B cell (primary cell): ENCODE measurements around the gene GPNMB. TPM values are rescaled to one million over a fixed set of nuclear protein-coding genes. Genes with fewer than 3 reads are reported as not detected.

ENCODE experiments used
- ATAC-seq: fragments of 200-7000 bp; cut with Tn5 transposase; one replicate; pipeline ENCODE4 v1.10.0; 2021; ENCODE audit warnings: low read depth, mild to moderate bottlenecking, moderate number of reproducible peaks, moderate library complexity
- CTCF ChIA-PET: fragments of 350-600 bp; sonication (Branson Sonifier 250); formaldehyde crosslinking; loops from one replicate; lab custom pipeline; 2021; ENCODE audit warnings: antibody characterized with exemption, inconsistent platforms; lab: Charles Lee
- POLR2A ChIA-PET: fragments of 350-600 bp; sonication (Branson Sonifier 250); formaldehyde crosslinking; loops from one replicate; lab custom pipeline; 2021; ENCODE audit warnings: antibody characterized with exemption; lab: Charles Lee
- DNase-seq: peaks from one replicate; pipeline ENCODE4 v3.0.0; 2013
- H2AFZ ChIP-seq: 2 replicates; pipeline ENCODE4 v1.6.1; 2012; ENCODE audit warnings: mild to moderate bottlenecking, low read depth, low read length; ENCODE audit not compliant: insufficient read depth, poor library complexity, severe bottlenecking
- H3K27ac ChIP-seq, 2 donors: 1 replicate in 1 of 2; 2 replicates in 1 of 2; pipeline ENCODE4 v1.5.1; 2012 to 2013; ENCODE audit warnings: low read length in 2 of 2, mild to moderate bottlenecking in 2 of 2, moderate library complexity in 1 of 2
- H3K27me3 ChIP-seq, 4 experiments: fragments of 200-600 bp in 1 of 4; sonication (generic) in 1 of 4; replicated peaks in 1 of 4; 1 replicate in 2 of 4; 2 replicates in 2 of 4; pipeline versions ENCODE4 v1.6.1 to v1.7.0; 2013 to 2016; ENCODE audit warnings: low read length in 3 of 4, mild to moderate bottlenecking in 2 of 4, mixed read lengths in 1 of 4, moderate library complexity in 1 of 4; ENCODE audit not compliant: insufficient read depth in 4 of 4, control insufficient read depth in 3 of 4; ENCODE audit errors: control extremely low read depth in 1 of 4
- H3K36me3 ChIP-seq, 2 experiments: replicated peaks in 1 of 2; 1 replicate in 1 of 2; 2 replicates in 1 of 2; pipeline versions ENCODE4 v1.6.1 to v1.7.1; 2013; ENCODE audit warnings: low read length in 1 of 2; ENCODE audit not compliant: insufficient read depth in 2 of 2, control insufficient read depth in 1 of 2; ENCODE audit errors: control extremely low read depth in 1 of 2, extremely low read depth in 1 of 2
- H3K4me1 ChIP-seq, 2 donors: fragments of 200-600 bp in 1 of 2; sonication (generic) in 1 of 2; 1 replicate in 1 of 2; 2 replicates in 1 of 2; pipeline versions ENCODE4 v1.5.1 to v1.6.1; 2013 to 2017; ENCODE audit warnings: low read length in 2 of 2; ENCODE audit not compliant: control insufficient read depth in 2 of 2, insufficient read depth in 2 of 2
- H3K4me2 ChIP-seq: replicated peaks from 2 replicates; pipeline ENCODE3; 2012; ENCODE audit warnings: mild to moderate bottlenecking, low read depth, low read length; ENCODE audit not compliant: poor library complexity, severe bottlenecking
- H3K4me3 ChIP-seq, 5 experiments: fragments of 200-600 bp in 1 of 5; sonication (generic) in 1 of 5; 1 replicate in 3 of 5; 2 replicates in 2 of 5; pipeline versions ENCODE4 v1.5.1 to v1.7.0; 2011 to 2016; ENCODE audit warnings: low read length in 4 of 5, mild to moderate bottlenecking in 4 of 5, low read depth in 2 of 5, control low read depth in 1 of 5, moderate library complexity in 1 of 5; ENCODE audit not compliant: insufficient read depth in 1 of 5; ENCODE audit errors: control extremely low read depth in 1 of 5, extremely low read depth in 1 of 5
- H3K79me2 ChIP-seq: fragments of 200-600 bp; sonication (generic); one replicate; pipeline ENCODE4 v1.6.0; 2016; ENCODE audit warnings: low read length; ENCODE audit not compliant: control insufficient read depth, insufficient read depth
- H3K9ac ChIP-seq: fragments of 200-600 bp; sonication (generic); 2 replicates; pipeline ENCODE4 v1.6.1; 2017; ENCODE audit warnings: mild to moderate bottlenecking, low read length, moderate library complexity
- H3K9me3 ChIP-seq, 3 donors: one replicate each; pipeline versions ENCODE4 v1.6.1 to v1.7.1; 2013; ENCODE audit warnings: low read length in 2 of 3; ENCODE audit not compliant: control insufficient read depth in 2 of 3, insufficient read depth in 1 of 3; ENCODE audit errors: control extremely low read depth in 1 of 3
- H4K20me1 ChIP-seq: 2 replicates; pipeline ENCODE4 v1.6.0; 2012; ENCODE audit warnings: mild to moderate bottlenecking, low read length; ENCODE audit not compliant: insufficient read depth, control insufficient read depth, poor library complexity, severe bottlenecking
- H3K27ac Mint-ChIP-seq: one replicate; pipeline ENCODE4 v1.8.0; 2021; ENCODE audit warnings: mixed read lengths
- H3K27me3 Mint-ChIP-seq: one replicate; pipeline ENCODE4 v1.8.0; 2021; ENCODE audit warnings: mixed read lengths
- H3K4me1 Mint-ChIP-seq: one replicate; pipeline ENCODE4 v1.8.0; 2021; ENCODE audit warnings: mixed read lengths
- H3K4me3 Mint-ChIP-seq: one replicate; pipeline ENCODE4 v1.8.0; 2021; ENCODE audit warnings: mixed read lengths
- H3K9me3 Mint-ChIP-seq: one replicate; pipeline ENCODE4 v1.8.0; 2022; ENCODE audit warnings: mixed read lengths; ENCODE audit not compliant: insufficient read depth
- EZH2 ChIP-seq: IDR thresholded peaks from 2 replicates; pipeline ENCODE4 v1.6.1; 2012; ENCODE audit warnings: borderline replicate concordance, low read depth, mild to moderate bottlenecking, moderate library complexity, low read length; ENCODE audit not compliant: insufficient read depth, poor library complexity, severe bottlenecking
- WGBS: methylation state at CpG from one replicate; pipeline ENCODE4 v1.1.5; 2013; ENCODE audit warnings: missing lambda C conversion rate; ENCODE audit not compliant: insufficient coverage; 5-methylcytosine and 5-hydroxymethylcytosine counted together
- intact Hi-C: fragments of 100-400 bp; cut with micrococcal nuclease; formaldehyde crosslinking; loops from one replicate; pipeline ENCODE4 v1.10.0; 2022
- polyA plus RNA-seq: library from polyadenylated mRNA; depleted of rRNA; stranded (reverse); fragments of >200 nt; gene quantifications from 2 replicates; pipeline ENCODE4 v1.2.3, GENCODE V29; 2012
- total RNA-seq, 2 donors: library from RNA; stranded (reverse); fragments of 120-200 nt in 1 of 2; gene quantifications; 1 replicate in 1 of 2; 2 replicates in 1 of 2; pipeline versions ENCODE4 v1.2.3 to v1.2.4, GENCODE V29; 2013 to 2022
- TF ChIP-seq, protein P1 (sequence below): fragments of 200-600 bp; IDR thresholded peaks from one replicate; pipeline ENCODE4 v1.8.0; 2022; ENCODE audit warnings: antibody characterized with exemption, mild to moderate bottlenecking

The GPNMB gene
- total and polyA plus RNA-seq, 2 donors (not counting 1 experiment from before 2014, with no cell fraction given): 2.6 TPM; not detected in 1

DNA sequence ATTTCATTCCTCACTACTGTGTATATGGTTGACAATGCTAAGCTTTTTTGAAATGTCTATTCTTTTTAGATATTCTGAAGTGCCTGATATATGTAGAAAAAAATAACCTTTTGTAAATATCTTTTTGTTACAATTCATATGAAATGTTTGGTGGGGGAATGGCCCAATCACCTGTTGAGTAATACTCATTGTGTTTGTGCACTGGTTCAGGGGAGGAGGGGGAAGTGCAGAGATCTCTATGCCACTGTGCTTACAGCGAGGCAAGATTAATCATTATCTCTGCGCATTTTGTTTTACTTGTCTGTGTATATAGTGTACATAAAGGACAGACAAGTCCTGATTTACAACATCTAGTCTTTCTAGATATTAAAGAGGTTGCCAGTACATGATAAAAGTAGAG is 39.6 kb upstream of the GPNMB start:
- peaks cover 15% of the 10 kb centered on the region for H3K27me3 Mint-ChIP-seq
- Histone ChIP-seq H3K4me1 (no peaks in the 10 kb centered on the region), H3K79me2 (no peaks in the 10 kb centered on the region), H4K20me1 (no peaks in the 10 kb centered on the region), H3K9ac (no peak overlapping the region), H3K27me3 (peaks cover 0 to 3% (median 0%) of the 10 kb centered on the region in 4 experiments), H3K36me3 (peaks cover 3% of the 10 kb centered on the region in 2 experiments), H3K4me2 (no peak overlapping the region), H2AFZ (no peak overlapping the region), H3K9me3 (peaks cover 0 to 6% (median 0%) of the 10 kb centered on the region in 3 donors), H3K4me3 (no peak overlapping the region), H3K27ac (no peak overlapping the region)
- WGBS: no CpG with 5 or more reads among the region's 2 CpGs
- ChIA-PET CTCF (no interaction called here), POLR2A (no interaction called here)
- DNase-seq: no peak
- H3K27ac Mint-ChIP-seq: no peak overlapping the region
- no peak for ATAC-seq
- no peaks in the 10 kb centered on the region for H3K9me3 Mint-ChIP-seq
- no peak overlapping the region for H3K4me3 Mint-ChIP-seq
- peaks cover 5% of the 10 kb centered on the region for H3K4me1 Mint-ChIP-seq
- intact Hi-C loops: no loop called here
- TF ChIP-seq, protein P1, sequence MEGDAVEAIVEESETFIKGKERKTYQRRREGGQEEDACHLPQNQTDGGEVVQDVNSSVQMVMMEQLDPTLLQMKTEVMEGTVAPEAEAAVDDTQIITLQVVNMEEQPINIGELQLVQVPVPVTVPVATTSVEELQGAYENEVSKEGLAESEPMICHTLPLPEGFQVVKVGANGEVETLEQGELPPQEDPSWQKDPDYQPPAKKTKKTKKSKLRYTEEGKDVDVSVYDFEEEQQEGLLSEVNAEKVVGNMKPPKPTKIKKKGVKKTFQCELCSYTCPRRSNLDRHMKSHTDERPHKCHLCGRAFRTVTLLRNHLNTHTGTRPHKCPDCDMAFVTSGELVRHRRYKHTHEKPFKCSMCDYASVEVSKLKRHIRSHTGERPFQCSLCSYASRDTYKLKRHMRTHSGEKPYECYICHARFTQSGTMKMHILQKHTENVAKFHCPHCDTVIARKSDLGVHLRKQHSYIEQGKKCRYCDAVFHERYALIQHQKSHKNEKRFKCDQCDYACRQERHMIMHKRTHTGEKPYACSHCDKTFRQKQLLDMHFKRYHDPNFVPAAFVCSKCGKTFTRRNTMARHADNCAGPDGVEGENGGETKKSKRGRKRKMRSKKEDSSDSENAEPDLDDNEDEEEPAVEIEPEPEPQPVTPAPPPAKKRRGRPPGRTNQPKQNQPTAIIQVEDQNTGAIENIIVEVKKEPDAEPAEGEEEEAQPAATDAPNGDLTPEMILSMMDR: no peak
- no peak for TF ChIP-seq EZH2

DNA sequence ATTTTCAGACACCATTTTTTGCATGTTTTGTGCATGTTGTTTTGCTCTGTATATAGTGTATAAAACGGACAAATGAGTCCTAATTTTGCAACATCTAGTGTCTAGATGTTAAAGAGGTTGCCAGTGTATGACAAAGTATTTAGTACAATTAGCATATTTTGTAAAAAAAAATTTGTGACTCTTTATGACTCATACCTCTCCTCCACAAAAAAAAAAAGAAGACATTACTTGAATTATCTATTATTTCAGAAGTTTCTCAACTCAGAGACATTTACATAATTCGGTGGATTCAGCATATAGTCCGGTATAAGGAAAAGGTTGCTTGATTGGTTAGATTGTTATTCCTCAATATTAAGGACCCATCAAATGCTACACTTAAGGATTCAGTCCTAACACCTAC is 38.7 kb upstream of the GPNMB start:
- Histone ChIP-seq H3K4me3 (no peak overlapping the region), H3K4me1 (no peaks in the 10 kb centered on the region), H4K20me1 (no peaks in the 10 kb centered on the region), H3K9me3 (peaks cover 0 to 6% (median 0%) of the 10 kb centered on the region in 3 donors), H3K4me2 (no peak overlapping the region), H3K79me2 (no peaks in the 10 kb centered on the region), H3K36me3 (peaks cover 0 to 3% of the 10 kb centered on the region in 2 experiments), H2AFZ (no peak overlapping the region), H3K27ac (no peak overlapping the region), H3K27me3 (peaks cover 0 to 3% (median 0%) of the 10 kb centered on the region in 4 experiments), H3K9ac (no peak overlapping the region)
- H3K4me3 Mint-ChIP-seq: no peak overlapping the region
- ATAC-seq (no peak), DNase-seq (no peak)
- peaks cover 5% of the 10 kb centered on the region for H3K4me1 Mint-ChIP-seq
- no peak for TF ChIP-seq EZH2
- no peaks in the 10 kb centered on the region for H3K9me3 Mint-ChIP-seq
- H3K27ac Mint-ChIP-seq: no peak overlapping the region
- peaks cover 23% of the 10 kb centered on the region for H3K27me3 Mint-ChIP-seq
- ChIA-PET CTCF (no interaction called here), POLR2A (no interaction called here)
- intact Hi-C loops: no loop called here
- no CpG with 5 or more reads among the region's 3 CpGs for WGBS
